Measurements from ENCODE around the gene B3GALT4.

DNA sequence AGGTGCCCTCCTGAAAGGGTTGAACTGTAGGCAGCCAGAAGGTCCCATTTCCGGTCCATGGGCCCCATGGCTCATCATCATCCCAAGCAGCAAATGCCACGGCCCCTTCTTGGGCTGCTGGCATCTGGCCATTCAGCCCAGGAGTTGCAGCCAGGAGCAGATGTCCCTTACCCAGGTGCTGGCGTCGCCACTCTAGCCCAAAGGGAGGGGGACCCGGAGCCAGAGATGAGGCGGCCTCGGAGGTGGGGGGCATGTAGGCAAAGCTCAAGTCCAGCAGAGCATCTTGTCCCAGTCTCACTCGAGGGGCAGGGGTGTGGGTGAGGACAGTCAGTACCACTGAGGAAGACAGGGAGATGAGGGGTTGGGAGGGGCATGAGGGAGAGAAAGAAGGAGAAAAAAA, 28.1 kb downstream of the B3GALT4 start:
- TF ChIP-seq, protein P1, sequence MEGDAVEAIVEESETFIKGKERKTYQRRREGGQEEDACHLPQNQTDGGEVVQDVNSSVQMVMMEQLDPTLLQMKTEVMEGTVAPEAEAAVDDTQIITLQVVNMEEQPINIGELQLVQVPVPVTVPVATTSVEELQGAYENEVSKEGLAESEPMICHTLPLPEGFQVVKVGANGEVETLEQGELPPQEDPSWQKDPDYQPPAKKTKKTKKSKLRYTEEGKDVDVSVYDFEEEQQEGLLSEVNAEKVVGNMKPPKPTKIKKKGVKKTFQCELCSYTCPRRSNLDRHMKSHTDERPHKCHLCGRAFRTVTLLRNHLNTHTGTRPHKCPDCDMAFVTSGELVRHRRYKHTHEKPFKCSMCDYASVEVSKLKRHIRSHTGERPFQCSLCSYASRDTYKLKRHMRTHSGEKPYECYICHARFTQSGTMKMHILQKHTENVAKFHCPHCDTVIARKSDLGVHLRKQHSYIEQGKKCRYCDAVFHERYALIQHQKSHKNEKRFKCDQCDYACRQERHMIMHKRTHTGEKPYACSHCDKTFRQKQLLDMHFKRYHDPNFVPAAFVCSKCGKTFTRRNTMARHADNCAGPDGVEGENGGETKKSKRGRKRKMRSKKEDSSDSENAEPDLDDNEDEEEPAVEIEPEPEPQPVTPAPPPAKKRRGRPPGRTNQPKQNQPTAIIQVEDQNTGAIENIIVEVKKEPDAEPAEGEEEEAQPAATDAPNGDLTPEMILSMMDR (conservative IDR thresholded peaks at IDR 0.05; ENCODE audit: low read depth, low read length), result no peak
- no peak for TF ChIP-seq EZH2 (IDR thresholded peaks at IDR 0.05; ENCODE audit: borderline replicate concordance, low read depth, low read length, poor library complexity, severe bottlenecking)
